ENCODE data around the gene HYOU1. TPM values are rescaled to one million over a fixed set of nuclear protein-coding genes. Genes with fewer than 3 reads are reported as not detected.

HYOU1 gene
- polyA plus RNA-seq, 1 of the 3 experiments (the other 2 are of a cell fraction) = 90.8 TPM

DNA sequence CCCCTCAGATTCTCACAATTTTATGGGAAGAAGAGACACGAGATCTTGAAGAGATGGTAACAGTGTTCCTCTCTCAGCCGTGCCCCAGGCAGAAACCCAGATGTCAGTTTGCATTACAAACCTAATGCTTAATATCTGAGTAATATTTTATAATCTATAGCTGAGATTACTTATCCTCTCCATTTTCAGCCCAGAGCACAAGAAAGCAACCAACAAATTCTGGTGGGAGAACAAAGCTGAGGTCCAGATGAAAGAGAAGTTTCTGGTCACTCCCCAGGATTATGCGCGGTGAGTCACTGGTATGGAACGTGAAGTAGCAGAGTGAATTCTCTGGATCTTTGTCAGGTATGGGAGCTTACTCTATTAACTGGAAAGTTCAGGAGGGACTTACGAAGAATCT, 58.2 kb downstream of the HYOU1 start (continued):
- TF ChIP-seq, protein P1, sequence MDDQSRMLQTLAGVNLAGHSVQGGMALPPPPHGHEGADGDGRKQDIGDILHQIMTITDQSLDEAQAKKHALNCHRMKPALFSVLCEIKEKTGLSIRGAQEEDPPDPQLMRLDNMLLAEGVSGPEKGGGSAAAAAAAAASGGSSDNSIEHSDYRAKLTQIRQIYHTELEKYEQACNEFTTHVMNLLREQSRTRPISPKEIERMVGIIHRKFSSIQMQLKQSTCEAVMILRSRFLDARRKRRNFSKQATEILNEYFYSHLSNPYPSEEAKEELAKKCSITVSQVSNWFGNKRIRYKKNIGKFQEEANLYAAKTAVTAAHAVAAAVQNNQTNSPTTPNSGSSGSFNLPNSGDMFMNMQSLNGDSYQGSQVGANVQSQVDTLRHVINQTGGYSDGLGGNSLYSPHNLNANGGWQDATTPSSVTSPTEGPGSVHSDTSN (IDR thresholded peaks at IDR 0.05) = peak; percentile 47; the same call in 1 of the 2 replicates
- TF ChIP-seq TAF1 (IDR thresholded peaks at IDR 0.05; ENCODE audit: borderline replicate concordance, low read depth, low read length) (no peak), YY1 (IDR thresholded peaks at IDR 0.05; ENCODE audit: low read depth) (no peak), MAX (IDR thresholded peaks at IDR 0.05; ENCODE audit: low read depth) (no peak), TCF12 (IDR thresholded peaks at IDR 0.05) (0 out of 2 replicates have a peak, but pooled peaks have one; percentile 23)
- TF ChIP-seq, protein P2, sequence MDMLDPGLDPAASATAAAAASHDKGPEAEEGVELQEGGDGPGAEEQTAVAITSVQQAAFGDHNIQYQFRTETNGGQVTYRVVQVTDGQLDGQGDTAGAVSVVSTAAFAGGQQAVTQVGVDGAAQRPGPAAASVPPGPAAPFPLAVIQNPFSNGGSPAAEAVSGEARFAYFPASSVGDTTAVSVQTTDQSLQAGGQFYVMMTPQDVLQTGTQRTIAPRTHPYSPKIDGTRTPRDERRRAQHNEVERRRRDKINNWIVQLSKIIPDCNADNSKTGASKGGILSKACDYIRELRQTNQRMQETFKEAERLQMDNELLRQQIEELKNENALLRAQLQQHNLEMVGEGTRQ (IDR thresholded peaks at IDR 0.05; ENCODE audit: borderline replicate concordance, low read depth, low read length) = no peak
- TF ChIP-seq, protein P3, sequence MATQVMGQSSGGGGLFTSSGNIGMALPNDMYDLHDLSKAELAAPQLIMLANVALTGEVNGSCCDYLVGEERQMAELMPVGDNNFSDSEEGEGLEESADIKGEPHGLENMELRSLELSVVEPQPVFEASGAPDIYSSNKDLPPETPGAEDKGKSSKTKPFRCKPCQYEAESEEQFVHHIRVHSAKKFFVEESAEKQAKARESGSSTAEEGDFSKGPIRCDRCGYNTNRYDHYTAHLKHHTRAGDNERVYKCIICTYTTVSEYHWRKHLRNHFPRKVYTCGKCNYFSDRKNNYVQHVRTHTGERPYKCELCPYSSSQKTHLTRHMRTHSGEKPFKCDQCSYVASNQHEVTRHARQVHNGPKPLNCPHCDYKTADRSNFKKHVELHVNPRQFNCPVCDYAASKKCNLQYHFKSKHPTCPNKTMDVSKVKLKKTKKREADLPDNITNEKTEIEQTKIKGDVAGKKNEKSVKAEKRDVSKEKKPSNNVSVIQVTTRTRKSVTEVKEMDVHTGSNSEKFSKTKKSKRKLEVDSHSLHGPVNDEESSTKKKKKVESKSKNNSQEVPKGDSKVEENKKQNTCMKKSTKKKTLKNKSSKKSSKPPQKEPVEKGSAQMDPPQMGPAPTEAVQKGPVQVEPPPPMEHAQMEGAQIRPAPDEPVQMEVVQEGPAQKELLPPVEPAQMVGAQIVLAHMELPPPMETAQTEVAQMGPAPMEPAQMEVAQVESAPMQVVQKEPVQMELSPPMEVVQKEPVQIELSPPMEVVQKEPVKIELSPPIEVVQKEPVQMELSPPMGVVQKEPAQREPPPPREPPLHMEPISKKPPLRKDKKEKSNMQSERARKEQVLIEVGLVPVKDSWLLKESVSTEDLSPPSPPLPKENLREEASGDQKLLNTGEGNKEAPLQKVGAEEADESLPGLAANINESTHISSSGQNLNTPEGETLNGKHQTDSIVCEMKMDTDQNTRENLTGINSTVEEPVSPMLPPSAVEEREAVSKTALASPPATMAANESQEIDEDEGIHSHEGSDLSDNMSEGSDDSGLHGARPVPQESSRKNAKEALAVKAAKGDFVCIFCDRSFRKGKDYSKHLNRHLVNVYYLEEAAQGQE (IDR thresholded peaks at IDR 0.05; ENCODE audit: low read depth, low read length) = no peak

DNA sequence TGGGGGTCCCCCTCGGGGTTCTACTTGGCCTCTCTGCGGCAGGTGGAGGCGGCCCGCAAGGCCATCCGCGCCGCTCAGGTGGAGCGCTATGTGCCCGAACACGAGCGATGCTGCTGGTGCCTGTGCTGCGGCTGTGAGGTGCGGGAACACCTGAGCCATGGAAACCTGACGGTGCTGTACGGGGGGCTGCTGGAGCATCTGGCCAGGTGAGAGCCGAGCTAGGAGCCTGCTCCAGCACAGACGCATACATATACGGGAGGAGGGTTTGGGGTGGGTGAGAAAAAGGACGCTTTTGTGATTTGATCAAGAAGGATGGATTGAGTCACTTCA, 58.7 kb downstream of the HYOU1 start:
- H3K36me3 ChIP-seq (replicated peaks in 1 of 2; ENCODE audit: control insufficient read depth in 1 of 2, insufficient read depth in 2 of 2, low read length in 1 of 2) = peaks cover 3 to 34% of the 10 kb centered on the region in 2 experiments
- H3K4me2 ChIP-seq = peak overlapping the region; percentile 98
- POLR2A ChIA-PET = interaction anchor here (0.6 to 1.6 kb wide), 4 partner anchors 9 to 207 kb away, joined by 3 to 5 read pairs (median 3); partner anchors contain the start of gene DDX6
- no peaks in the 10 kb centered on the region for H3K9me2 ChIP-seq
- H3K27me3 ChIP-seq (ENCODE audit: insufficient read depth) = no peaks in the 10 kb centered on the region
- peak overlapping the region; percentile 99; the same call in 1 of the 2 replicates for H2AFZ ChIP-seq (ENCODE audit: low read depth)
- no peak for DNase-seq
- H3K9me3 ChIP-seq = no peaks in the 10 kb centered on the region
- peak overlapping the region; percentile 78 for H3K9ac ChIP-seq
- H3K4me1 ChIP-seq (ENCODE audit: control insufficient read depth in 1 of 2, insufficient read depth in 2 of 2, low read depth in 1 of 2, low read length in 1 of 2) = peaks cover 5 to 16% of the 10 kb centered on the region in 2 experiments; a peak in 3 of 4 replicates
- H3F3A ChIP-seq (replicated peaks; ENCODE audit: insufficient read depth) = peaks cover 23% of the 10 kb centered on the region
- H3K4me3 ChIP-seq (ENCODE audit: low read depth in 2 of 2, low read length in 1 of 2) = peak overlapping the region; percentile 77 to 97
- 2% methylated on average over 18 of the region's 19 CpGs for WGBS (ENCODE audit: low lambda C conversion rate)
- H3K79me2 ChIP-seq (ENCODE audit: insufficient read depth) = peaks cover 58% of the 10 kb centered on the region
- H3K27ac ChIP-seq (ENCODE audit: low read depth in 2 of 2, low read length in 1 of 2) = peak overlapping the region; percentile 53 to 69
- CTCF ChIA-PET = interaction anchor here (1.2 to 4.1 kb wide), 4 partner anchors 14 to 309 kb away, joined by 3 to 13 read pairs (median 4); partner anchors contain the start of genes BCL9L and UPK2
- H4K20me1 ChIP-seq (ENCODE audit: insufficient read depth) = no peaks in the 10 kb centered on the region
- TF ChIP-seq MXI1 (IDR thresholded peaks at IDR 0.05; ENCODE audit: low read depth, low read length) (no peak), TAF1 (IDR thresholded peaks at IDR 0.05; ENCODE audit: borderline replicate concordance, low read depth, low read length) (no peak), RAD21 (IDR thresholded peaks at IDR 0.05; ENCODE audit: low read length) (no peak), MEF2A (IDR thresholded peaks at IDR 0.05; ENCODE audit: borderline replicate concordance, low read depth) (no peak), CHD2 (IDR thresholded peaks at IDR 0.05; ENCODE audit: low read length, partially characterized antibody) (no peak), FOXM1 (IDR thresholded peaks at IDR 0.05; ENCODE audit: low read depth) (no peak), USF1 (IDR thresholded peaks at IDR 0.05; ENCODE audit: borderline replicate concordance, low read depth) (no peak), RCOR1 (IDR thresholded peaks at IDR 0.05; ENCODE audit: low read length) (no peak), SIN3A (IDR thresholded peaks at IDR 0.05; ENCODE audit: borderline replicate concordance, low read depth, low read length) (no peak)
- TF ChIP-seq, protein P4, sequence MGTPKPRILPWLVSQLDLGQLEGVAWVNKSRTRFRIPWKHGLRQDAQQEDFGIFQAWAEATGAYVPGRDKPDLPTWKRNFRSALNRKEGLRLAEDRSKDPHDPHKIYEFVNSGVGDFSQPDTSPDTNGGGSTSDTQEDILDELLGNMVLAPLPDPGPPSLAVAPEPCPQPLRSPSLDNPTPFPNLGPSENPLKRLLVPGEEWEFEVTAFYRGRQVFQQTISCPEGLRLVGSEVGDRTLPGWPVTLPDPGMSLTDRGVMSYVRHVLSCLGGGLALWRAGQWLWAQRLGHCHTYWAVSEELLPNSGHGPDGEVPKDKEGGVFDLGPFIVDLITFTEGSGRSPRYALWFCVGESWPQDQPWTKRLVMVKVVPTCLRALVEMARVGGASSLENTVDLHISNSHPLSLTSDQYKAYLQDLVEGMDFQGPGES (IDR thresholded peaks at IDR 0.05; ENCODE audit: low read depth, low read length) = no peak
- TF ChIP-seq, protein P3 (IDR thresholded peaks at IDR 0.05; ENCODE audit: low read depth, low read length) = no peak
- TF ChIP-seq, protein P1 (IDR thresholded peaks at IDR 0.05) = no peak
